Gastrocnemius medialis (tissue), 4 donors: ENCODE data around the gene NHEJ1. TPM values are rescaled to one million over a fixed set of nuclear protein-coding genes. Genes with fewer than 3 reads are reported as not detected.

Experiments used
- ATAC-seq, 2 donors: fragments of 150-250 bp; one replicate each; pipeline ENCODE4 v1.9.1; 2016
- DNase-seq, 2 donors: peaks; one replicate each; pipeline ENCODE4 v3.0.0-alpha.2; 2019
- H3K27ac ChIP-seq, 4 donors: fragments of 200-600 bp; sonication (generic); 1 replicate in 1 of 4; 2 replicates in 3 of 4; pipeline ENCODE4 v1.5.1; 2016 to 2018; ENCODE audit warnings: mild to moderate bottlenecking in 2 of 4, moderate library complexity in 1 of 4
- H3K27me3 ChIP-seq, 3 donors: fragments of 200-600 bp; sonication (generic) in 2 of 3; 1 replicate in 1 of 3; 2 replicates in 2 of 3; pipeline versions ENCODE4 v1.5.1 to v1.6.0; 2016 to 2019; ENCODE audit warnings: mild to moderate bottlenecking in 1 of 3, moderate library complexity in 1 of 3
- H3K36me3 ChIP-seq, 2 donors: fragments of 200-600 bp; sonication (generic) in 1 of 2; one replicate each; pipeline ENCODE4 v1.5.1; 2017 to 2018
- H3K4me1 ChIP-seq, 2 donors: fragments of 200-600 bp; sonication (generic) in 1 of 2; one replicate each; pipeline ENCODE4 v1.5.1; 2016 to 2017; ENCODE audit warnings: mild to moderate bottlenecking in 2 of 2
- H3K4me3 ChIP-seq, 4 donors: fragments of 200-600 bp; sonication (generic) in 3 of 4; 1 replicate in 1 of 4; 2 replicates in 3 of 4; pipeline ENCODE4 v1.5.1; 2016 to 2019; ENCODE audit warnings: mild to moderate bottlenecking in 2 of 4
- H3K9me3 ChIP-seq, 3 donors: fragments of 200-600 bp; sonication (generic) in 2 of 3; 1 replicate in 1 of 3; 2 replicates in 2 of 3; pipeline ENCODE4 v1.5.1; 2016 to 2019
- POLR2A ChIP-seq, 2 donors: fragments of 450-650 bp; IDR thresholded peaks; one replicate each; pipeline ENCODE4 v1.6.1; 2017; ENCODE audit warnings: antibody characterized with exemption in 2 of 2, mild to moderate bottlenecking in 2 of 2, moderate library complexity in 2 of 2
- in situ Hi-C, 4 donors: fragments of 200-750 bp; cut with MboI; loops; one replicate each; pipeline versions ENCODE4 v1.15.0 to v1.8.0; 2017; ENCODE audit warnings: low sequenced_read_pairs in 4 of 4
- intact Hi-C: fragments of 100-400 bp; cut with DNase I; formaldehyde crosslinking; loops from one replicate; pipeline ENCODE4 v1.15.1; 2023; ENCODE audit warnings: low total_unique reads
- total RNA-seq, 4 donors: library from RNA; depleted of rRNA; stranded (reverse); fragments of >200 nt; gene quantifications; one replicate each; pipeline versions ENCODE4 v1.1.0 to v1.2.3, GENCODE V29; 2016
- TF ChIP-seq, protein P1 (sequence below), 5 experiments: fragments of 450-650 bp in 3 of 5; fragments of 200-600 bp in 2 of 5; sonication (generic) in 2 of 5; IDR thresholded peaks in 4 of 5; conservative IDR thresholded peaks in 1 of 5; 1 replicate in 4 of 5; 2 replicates in 1 of 5; pipeline ENCODE4 v1.5.1; 2016 to 2019; ENCODE audit warnings: antibody characterized with exemption in 5 of 5, mild to moderate bottlenecking in 3 of 5, moderate library complexity in 3 of 5

The NHEJ1 gene
- total RNA-seq, 4 donors from 2014 or later: 24.5 to 39.0 (median 26.4) TPM

DNA sequence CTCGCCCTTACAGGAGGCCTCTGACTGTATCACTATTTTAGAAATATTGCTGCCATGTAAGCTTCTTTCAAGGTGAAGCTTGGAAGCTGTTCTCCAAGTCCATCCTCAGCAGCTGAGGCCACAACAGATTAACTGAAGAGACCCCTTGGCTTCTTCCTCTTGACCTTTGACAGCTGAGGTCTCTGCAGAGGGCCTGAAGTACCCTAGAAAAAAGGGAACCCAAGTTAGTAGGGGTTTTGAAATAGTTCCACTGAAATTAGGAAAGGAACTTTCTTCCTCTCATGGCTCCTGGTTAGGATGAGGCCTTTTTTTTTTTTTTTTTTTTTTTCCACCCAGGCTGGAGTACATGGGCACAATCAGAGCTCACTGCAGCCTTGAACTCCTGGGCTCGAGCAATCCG, 84.4 kb downstream of the NHEJ1 start:
- ATAC-seq (no peak), DNase-seq (no peak)
- TF ChIP-seq, protein P1, sequence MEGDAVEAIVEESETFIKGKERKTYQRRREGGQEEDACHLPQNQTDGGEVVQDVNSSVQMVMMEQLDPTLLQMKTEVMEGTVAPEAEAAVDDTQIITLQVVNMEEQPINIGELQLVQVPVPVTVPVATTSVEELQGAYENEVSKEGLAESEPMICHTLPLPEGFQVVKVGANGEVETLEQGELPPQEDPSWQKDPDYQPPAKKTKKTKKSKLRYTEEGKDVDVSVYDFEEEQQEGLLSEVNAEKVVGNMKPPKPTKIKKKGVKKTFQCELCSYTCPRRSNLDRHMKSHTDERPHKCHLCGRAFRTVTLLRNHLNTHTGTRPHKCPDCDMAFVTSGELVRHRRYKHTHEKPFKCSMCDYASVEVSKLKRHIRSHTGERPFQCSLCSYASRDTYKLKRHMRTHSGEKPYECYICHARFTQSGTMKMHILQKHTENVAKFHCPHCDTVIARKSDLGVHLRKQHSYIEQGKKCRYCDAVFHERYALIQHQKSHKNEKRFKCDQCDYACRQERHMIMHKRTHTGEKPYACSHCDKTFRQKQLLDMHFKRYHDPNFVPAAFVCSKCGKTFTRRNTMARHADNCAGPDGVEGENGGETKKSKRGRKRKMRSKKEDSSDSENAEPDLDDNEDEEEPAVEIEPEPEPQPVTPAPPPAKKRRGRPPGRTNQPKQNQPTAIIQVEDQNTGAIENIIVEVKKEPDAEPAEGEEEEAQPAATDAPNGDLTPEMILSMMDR (IDR thresholded peaks at IDR 0.05 in 4 of 5, conservative IDR thresholded peaks at IDR 0.05 in 1 of 5): no peak
- TF ChIP-seq POLR2A (IDR thresholded peaks at IDR 0.05): no peak
- Histone ChIP-seq H3K27me3 (no peaks in the 10 kb centered on the region), H3K27ac (no peak overlapping the region), H3K36me3 (peaks cover 0 to 43% of the 10 kb centered on the region in 2 donors), H3K9me3 (no peaks in the 10 kb centered on the region), H3K4me1 (no peaks in the 10 kb centered on the region), H3K4me3 (no peak overlapping the region)
- intact Hi-C loops: no loop called here
- in situ Hi-C loops: no loop called here

DNA sequence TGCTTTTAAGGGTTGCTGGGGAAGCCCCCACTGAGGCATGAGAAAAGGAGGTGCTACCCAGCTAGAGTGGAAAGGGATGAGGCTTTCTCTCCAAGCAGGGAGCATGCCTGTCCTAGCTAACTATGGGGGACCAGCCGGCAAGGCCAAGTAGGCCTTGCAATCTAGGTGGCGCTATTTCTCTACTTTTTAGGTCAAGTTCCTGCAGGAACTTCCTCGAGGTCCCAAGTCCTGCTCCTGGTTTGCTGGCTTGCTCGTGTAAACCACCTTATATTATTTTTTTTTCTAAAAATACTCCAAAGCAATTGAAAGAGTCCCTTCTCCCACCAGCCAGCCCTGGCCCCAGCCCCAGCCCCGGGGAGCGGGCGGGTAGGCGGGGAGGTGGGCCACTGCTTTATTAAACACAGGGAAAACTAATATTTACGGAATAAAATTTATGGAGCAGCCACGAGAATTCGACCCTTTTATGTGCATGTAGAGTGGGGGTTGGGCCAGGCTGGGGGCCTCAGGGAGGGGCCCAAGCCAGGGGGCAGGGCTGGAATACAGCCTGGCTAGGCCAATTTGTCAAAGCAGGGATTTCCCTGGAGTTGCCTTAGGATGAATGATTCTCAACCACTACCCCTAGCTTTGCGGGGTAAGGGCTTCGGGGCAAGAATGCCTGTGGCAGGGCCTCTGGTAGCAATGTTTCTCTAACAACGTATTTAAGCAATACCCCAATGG, 87.0 kb downstream of the NHEJ1 start:
- intact Hi-C loops: no loop called here
- H3K27me3 ChIP-seq: no peaks in the 10 kb centered on the region
- ATAC-seq: no peak
- H3K27ac ChIP-seq: no peak overlapping the region
- DNase-seq: no peak
- no peaks in the 10 kb centered on the region for H3K9me3 ChIP-seq
- no peaks in the 10 kb centered on the region for H3K4me1 ChIP-seq
- no peak for TF ChIP-seq POLR2A (IDR thresholded peaks at IDR 0.05)
- TF ChIP-seq, protein P1 (IDR thresholded peaks at IDR 0.05 in 4 of 5, conservative IDR thresholded peaks at IDR 0.05 in 1 of 5): peak in 4 of 5 experiments; percentile 19 to 55 (median 25)
- peaks cover 0 to 43% of the 10 kb centered on the region in 2 donors for H3K36me3 ChIP-seq
- in situ Hi-C loops: loop anchor here in 1 of 4 donors (25.0 kb wide), 1 partner anchor 239 kb away; the partner anchor contains the start of gene PTPRN
- no peak overlapping the region for H3K4me3 ChIP-seq

DNA sequence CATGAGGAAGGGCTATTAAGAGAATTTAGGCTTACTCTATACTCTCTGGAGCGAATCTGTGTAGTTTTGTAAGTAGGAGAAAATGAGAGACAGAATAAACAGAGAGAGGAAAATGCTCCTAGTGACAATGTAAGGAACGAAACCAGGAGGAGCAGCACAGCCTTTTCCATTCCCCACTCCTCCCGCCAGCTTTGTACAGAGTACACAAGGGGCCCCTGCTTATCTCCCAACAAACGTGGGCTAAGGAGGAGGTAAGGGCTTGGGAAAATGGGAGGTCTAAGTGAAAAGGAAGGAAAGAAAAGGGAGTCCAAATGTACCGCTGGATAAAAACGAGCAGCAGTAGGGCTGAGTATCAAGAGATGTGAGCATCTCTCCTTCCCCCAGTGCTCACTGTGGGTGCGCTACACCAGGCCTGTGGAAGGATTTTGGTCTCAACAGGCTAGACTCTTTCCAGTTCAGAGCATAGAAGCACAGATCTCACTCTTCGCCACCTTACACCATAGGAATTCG, 87.8 kb downstream of the NHEJ1 start:
- Histone ChIP-seq H3K27ac (no peak overlapping the region), H3K36me3 (peaks cover 0 to 41% of the 10 kb centered on the region in 2 donors), H3K4me1 (no peaks in the 10 kb centered on the region), H3K27me3 (no peaks in the 10 kb centered on the region), H3K9me3 (no peaks in the 10 kb centered on the region), H3K4me3 (no peak overlapping the region)
- intact Hi-C loops (no loop called here), in situ Hi-C loops (loop anchor here in 1 of 4 donors (25.0 kb wide), 1 partner anchor 240 kb away; the partner anchor contains the start of gene PTPRN)
- TF ChIP-seq, protein P1 (IDR thresholded peaks at IDR 0.05 in 4 of 5, conservative IDR thresholded peaks at IDR 0.05 in 1 of 5): no peak
- no peak for TF ChIP-seq POLR2A (IDR thresholded peaks at IDR 0.05)
- DNase-seq (no peak), ATAC-seq (no peak)

DNA sequence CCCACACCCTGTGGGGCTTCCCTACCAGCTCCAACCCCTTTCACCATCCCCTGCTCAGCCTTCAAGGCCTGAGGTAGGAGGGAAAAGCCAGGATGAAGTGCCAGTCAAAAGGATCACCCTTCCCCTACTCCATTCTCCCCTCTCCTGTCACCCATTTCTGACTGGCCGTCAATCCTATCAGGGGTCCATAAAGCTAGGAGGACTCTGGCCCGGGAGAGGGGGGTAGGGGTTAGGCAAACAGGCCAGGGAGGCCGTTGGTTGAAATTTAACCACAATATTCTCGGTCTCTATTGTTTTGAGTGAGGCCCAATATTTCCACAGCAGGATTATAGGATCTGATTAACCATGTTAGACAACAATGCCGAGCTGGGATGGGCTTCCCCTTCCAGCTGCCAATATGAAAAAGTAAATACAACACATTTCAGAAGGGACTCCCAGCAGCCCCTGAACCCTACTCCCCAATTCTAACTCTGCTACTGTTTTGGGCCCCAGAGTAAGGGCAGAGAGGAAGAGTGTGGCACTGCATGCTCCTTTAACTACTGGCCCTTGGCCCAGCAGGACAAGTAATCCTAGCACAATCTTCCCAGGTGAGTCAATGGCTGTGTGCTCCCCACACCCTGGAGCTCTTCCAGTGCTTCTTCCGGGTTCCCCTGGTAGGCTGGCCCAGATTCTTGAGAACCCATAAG, 89.3 kb downstream of the NHEJ1 start:
- intact Hi-C loops: no loop called here
- H3K36me3 ChIP-seq: peaks cover 0 to 25% of the 10 kb centered on the region in 2 donors
- H3K27me3 ChIP-seq: no peaks in the 10 kb centered on the region
- ATAC-seq (no peak), DNase-seq (no peak)
- TF ChIP-seq, protein P1 (IDR thresholded peaks at IDR 0.05 in 4 of 5, conservative IDR thresholded peaks at IDR 0.05 in 1 of 5): no peak
- no peak for TF ChIP-seq POLR2A (IDR thresholded peaks at IDR 0.05)
- in situ Hi-C loops: loop anchor here in 1 of 4 donors (25.0 kb wide), 1 partner anchor 241 kb away; the partner anchor contains the start of gene PTPRN
- H3K4me3 ChIP-seq: no peak overlapping the region
- H3K4me1 ChIP-seq: no peaks in the 10 kb centered on the region
- no peak overlapping the region for H3K27ac ChIP-seq
- no peaks in the 10 kb centered on the region for H3K9me3 ChIP-seq
